GM13977 (cell line): ENCODE results near the gene ITPR2.

Source experiments
- DNase-seq: peaks from one replicate; pipeline ENCODE4 v3.0.0; 2012; ENCODE audit warnings: low spot score
- in situ Hi-C: fragments of 300-500 bp; cut with MboI; formaldehyde crosslinking; loops from one replicate; pipeline ENCODE4 v1.12.0; 2022; ENCODE audit warnings: low sequenced_read_pairs, low pct_unique_long_range_greater_than_20kb, mixed read lengths, inconsistent platforms; ENCODE audit not compliant: unreplicated experiment
- TF ChIP-seq, protein P1 (sequence below): IDR thresholded peaks from 2 replicates; pipeline ENCODE4 v1.5.1; 2012; ENCODE audit warnings: mild to moderate bottlenecking, control low read depth; ENCODE audit not compliant: insufficient read depth; ENCODE audit errors: extremely low read depth, missing control alignments

The ITPR2 gene

DNA sequence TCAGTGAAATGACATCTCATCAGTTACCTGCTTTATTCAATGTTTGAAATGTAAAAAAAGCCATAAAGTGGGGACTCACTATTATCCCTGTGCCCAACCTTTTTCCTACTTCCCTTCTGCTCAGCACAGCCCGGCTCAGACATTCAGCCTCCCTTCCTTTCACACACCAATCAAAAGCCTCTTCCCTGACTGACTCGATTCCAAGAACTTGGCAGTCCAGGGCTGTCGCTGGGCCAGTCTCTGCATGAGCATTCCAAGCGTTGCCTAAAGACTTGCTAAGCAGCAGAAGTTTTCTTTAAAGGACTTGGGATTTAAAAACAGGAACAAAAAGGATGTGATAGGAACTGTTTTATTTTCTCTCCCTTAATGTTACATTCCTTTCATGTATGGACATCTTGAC lies 22.7 kb downstream of the ITPR2 start:
- DNase-seq: no peak
- TF ChIP-seq, protein P1, sequence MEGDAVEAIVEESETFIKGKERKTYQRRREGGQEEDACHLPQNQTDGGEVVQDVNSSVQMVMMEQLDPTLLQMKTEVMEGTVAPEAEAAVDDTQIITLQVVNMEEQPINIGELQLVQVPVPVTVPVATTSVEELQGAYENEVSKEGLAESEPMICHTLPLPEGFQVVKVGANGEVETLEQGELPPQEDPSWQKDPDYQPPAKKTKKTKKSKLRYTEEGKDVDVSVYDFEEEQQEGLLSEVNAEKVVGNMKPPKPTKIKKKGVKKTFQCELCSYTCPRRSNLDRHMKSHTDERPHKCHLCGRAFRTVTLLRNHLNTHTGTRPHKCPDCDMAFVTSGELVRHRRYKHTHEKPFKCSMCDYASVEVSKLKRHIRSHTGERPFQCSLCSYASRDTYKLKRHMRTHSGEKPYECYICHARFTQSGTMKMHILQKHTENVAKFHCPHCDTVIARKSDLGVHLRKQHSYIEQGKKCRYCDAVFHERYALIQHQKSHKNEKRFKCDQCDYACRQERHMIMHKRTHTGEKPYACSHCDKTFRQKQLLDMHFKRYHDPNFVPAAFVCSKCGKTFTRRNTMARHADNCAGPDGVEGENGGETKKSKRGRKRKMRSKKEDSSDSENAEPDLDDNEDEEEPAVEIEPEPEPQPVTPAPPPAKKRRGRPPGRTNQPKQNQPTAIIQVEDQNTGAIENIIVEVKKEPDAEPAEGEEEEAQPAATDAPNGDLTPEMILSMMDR: no peak

DNA sequence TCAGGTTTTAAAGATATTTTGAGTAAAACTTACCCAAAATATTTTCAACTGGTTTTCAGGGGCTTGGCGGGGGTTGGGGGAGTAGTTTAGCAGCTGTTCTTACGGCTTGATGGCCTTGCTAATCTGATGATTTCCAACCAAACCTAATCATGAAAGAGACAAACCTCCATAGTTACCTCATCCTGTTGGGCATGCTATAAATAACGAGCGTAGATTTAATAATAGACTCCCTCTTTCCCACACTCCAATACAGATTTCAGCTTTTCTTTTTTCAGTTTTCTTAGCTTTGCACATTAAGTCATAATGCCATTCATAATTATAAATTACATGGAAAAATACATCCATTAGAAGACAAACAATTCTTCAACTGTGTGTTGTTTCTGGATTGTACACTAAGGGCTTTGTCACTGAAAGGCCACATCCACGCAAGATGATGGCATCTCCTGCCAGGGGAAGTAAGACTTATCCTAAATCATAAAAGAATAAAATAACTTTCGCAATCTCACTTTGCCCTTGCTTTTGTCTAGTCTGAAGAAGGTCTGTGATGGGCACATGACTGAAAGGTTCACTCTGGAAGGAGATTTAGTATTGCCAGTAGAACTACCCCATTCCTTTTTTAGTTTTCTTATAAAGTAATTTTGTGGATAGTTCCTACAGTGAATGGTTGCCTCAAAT lies 23.2 kb downstream of the ITPR2 start:
- in situ Hi-C loops: no loop called here
- DNase-seq: no peak
- TF ChIP-seq, protein P1: no peak

More for the DNA sequence above, 22.7 kb downstream of the ITPR2 start:
- in situ Hi-C loops: no loop called here

DNA sequence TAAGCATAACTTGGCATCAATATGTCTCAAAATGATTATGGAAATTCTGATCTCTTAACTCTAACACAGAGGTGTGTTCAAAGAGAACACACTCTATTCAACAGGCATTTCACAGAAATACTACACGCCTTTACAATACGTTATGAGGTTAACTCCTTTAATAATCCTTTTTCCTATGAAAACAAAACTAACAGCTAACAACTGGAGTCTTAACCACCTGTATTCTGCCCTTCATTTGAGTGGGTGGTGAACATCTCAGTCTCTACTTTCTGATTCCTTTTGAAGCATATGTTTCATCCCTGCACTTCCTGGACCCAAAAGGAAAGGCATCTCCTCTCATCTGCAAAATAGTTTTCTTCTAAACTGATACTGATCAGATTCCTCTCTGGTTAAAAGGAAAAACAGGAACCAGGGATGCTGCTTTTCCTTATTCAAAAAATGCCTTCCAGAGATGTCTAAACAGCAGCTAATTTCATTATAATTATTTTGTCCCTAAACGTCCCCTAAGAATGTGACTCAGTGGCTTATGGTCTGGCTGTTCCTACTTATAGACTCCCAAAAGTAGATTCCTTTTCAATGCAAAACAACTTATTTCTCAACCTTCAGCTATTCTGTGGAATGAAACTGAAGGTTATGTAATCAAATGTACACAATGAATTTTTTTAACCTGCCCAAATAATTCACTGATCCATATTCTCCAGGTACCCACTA lies 24.1 kb downstream of the ITPR2 start:
- in situ Hi-C loops: no loop called here
- no peak for DNase-seq
- TF ChIP-seq, protein P1: no peak

DNA sequence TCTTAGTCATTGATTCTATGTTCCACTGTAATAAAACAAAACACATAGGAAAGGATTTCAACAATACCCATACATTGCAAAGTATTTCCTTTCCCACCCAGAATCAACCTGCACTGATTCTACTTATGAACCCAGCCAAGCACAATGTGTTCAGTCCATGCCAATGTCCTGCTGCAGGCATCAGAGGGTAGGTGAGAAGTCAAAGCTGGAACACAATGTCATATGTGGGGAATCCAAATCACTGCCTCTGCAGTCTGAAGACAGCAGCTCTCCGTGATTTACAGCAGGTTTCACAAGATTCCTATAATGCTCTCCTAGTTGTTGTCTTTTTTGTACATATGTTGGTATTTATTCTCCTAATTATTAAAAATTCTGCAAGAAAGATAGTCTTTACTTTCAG lies 25.7 kb downstream of the ITPR2 start:
- DNase-seq: no peak
- TF ChIP-seq, protein P1: no peak
- in situ Hi-C loops: no loop called here

DNA sequence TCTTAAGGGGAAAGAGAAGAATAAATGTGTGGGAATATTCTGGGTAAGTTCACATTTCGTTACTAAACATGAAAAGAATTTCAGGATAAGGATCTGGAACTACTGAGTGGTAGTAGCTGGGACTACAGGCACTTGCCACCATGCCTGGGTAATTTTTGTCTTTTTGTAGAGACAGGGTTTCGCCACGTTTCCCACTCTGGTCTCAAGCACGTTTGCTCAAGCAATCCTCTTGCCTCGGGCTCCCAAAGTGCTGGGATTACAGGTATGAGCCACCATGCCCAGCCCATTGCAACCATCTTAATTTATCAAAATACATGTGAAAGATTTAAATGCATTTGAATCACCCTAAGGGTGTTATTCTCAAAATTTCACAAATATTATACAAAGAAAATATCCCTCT lies 26.4 kb downstream of the ITPR2 start:
- in situ Hi-C loops: no loop called here
- DNase-seq: no peak
- TF ChIP-seq, protein P1: no peak

DNA sequence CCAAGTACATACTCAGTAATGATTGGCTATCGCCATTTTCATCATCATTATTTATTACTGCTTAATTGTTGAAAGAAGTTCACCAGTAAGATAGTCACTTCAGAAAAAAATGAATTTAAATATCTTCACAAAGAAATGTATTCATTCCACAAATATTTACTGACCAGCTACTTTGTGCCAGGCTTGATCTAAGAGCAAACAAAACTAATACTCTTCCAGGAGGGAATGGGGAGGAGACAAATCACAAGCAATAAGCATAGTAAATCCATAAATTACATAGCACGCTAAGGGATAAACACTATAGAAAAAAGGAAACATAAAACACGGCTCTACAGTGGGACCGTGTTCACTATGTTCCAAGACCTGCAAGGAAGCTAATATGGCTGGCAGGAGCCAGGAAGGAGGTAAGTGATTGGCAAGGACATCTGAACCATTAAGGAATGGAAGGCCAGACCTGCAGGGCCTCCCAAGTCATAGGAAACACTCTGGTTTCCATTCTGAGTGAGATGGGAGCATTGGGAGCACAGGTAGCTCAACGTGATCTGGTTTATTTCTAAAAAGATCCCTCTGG lies 27.5 kb downstream of the ITPR2 start:
- TF ChIP-seq, protein P1: no peak
- in situ Hi-C loops: no loop called here
- no peak for DNase-seq
